SHP77 treated with DMSO at 0.1 percent for 48 hours (cell line): ENCODE data around the gene C10orf71.

ENCODE experiments used
- DNase-seq: peaks from one replicate; lab custom pipeline; 2025; lab: John Stamatoyannopoulos, UW

The C10orf71 gene

DNA sequence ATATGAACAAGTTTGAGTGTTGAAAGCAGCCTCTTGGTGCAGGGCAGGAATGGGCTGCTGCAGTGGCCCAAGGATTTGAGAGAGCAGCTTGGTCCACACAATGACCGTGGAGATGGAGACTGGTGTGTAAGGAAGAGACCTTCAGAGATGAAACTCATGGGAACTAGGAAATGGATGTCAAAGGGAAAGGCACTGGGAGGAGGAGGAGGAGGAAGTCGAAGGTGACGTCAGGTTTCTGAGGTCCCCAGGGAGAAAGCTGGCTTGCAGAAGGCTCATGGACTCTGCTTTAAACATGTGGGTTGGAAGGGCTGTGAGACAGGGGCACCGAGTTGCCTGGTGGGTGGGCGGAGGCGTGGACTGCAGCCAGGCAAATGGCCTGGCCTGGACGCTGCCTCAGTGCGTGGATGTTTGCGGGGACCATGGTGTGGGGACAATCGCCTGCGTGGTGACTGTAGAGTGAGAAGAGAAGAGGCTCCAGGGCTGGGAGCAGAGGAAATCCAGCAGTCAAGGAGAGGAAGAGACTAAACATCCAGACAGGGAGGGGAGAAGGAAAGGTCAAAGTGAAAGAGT, 14.6 kb downstream of the C10orf71 start:
- DNase-seq, result no peak

DNA sequence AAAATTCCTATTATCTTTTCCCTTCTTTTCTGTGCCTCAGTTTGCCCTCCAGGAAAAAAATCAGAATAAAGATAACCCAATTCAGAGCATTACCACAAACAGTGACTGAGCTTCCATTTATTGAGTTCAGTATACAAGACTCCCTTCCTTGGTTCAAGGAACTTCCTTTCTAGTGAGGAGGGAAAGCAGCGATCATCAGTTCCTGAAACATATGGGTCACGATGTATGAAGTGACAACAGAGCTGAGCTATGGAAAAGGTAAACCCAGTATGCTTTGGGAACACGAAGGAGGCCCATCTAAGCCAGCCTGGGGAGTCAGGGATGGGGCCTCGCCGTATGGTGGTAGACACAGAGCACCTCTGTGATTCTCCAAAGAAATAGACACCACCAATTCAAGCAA, 15.8 kb downstream of the C10orf71 start:
- DNase-seq, result no peak

DNA sequence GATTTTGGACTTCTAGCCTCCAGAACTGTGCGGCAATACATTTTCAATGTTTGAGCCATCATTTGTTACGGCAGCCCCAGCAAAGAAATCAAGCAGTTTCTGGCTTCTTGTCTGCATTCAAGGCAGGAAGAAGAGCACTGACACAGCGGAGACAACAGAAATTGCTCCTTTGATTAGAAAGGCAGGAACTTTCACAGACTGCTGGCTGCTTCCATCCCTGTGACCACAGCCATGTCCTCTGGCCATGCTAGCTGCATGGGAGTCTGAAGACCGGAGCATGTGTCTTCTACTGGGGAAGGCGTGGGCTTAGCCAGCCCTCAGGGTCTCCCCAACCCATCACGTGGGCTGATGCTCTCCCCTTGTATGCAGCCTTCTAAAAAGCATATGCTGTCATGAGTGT, 19.1 kb downstream of the C10orf71 start:
- no peak for DNase-seq

DNA sequence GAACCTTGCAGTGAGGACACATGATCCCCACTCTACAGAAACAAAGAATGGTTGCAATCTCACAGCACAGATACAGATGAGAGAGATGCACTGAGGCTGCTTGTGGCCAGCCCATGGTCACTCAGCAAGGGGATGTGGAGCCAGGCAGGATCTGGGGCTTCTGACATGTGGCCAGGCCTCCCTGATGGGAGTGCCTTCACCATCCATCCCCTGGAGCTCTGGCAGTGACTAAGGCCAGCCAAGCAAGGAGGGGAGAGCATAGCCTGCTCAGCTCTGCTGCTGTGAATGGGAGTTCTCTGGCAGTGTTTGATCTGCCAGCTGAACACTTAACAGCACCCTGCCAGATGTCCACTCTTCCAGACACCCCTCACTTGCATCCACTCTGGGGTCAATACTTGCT, 19.8 kb downstream of the C10orf71 start:
- DNase-seq, result no peak

DNA sequence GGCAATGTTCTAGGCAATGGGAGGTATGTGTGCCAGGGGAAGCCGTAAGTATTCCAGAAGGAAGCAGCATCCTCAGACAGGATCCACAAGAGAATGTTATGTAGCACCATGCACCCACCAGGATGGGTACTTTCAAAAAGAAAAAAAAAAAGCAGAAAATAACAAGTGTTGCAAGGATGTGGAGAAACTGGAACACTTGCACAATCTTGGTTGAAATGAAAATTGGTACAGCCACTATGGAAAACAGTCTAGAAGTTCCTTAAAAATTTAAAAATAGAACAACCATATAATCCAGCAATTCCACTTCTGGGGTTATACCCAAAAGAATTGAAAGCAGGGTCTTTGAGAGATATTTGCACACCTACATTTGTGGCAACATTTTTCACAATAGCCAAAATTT, 20.2 kb downstream of the C10orf71 start:
- DNase-seq, result no peak

DNA sequence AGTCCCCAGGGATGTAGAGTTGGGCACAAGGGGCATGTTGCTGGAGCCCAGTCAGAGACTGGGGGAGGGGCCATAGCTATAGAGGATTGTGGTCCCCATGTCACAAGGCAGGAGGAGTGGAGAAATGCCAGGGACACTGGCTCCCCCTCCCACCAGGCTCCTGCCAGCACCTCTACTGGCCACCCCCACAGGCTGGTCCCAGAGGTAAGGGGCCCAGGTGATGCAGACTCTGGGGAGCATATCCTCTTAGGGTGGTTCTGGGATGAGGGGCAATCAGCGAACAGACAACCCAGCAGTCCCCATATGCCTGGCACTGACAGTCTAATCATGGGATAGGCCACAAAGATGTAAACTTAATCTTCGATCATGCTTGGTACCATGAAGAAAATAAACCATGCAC, 21.2 kb downstream of the C10orf71 start:
- DNase-seq, result no peak

DNA sequence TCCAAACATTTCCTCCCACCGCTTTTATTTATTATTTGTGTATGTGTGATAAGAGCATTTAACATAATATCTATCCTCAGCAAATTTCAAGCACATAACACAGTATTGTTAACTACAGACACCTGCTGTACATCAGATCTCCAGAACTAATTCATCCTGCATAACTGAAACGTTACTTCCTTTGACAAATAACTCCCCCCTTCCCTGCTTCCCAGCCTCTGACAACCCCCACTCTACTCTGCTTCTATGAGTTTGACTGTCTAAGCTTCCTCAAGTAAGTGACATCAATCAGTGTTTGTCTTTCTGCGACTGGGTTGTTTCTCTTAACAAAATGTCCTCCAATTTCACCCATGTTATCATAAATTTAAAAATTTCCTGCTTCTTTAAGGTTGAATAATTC, 22.1 kb downstream of the C10orf71 start:
- no peak for DNase-seq

DNA sequence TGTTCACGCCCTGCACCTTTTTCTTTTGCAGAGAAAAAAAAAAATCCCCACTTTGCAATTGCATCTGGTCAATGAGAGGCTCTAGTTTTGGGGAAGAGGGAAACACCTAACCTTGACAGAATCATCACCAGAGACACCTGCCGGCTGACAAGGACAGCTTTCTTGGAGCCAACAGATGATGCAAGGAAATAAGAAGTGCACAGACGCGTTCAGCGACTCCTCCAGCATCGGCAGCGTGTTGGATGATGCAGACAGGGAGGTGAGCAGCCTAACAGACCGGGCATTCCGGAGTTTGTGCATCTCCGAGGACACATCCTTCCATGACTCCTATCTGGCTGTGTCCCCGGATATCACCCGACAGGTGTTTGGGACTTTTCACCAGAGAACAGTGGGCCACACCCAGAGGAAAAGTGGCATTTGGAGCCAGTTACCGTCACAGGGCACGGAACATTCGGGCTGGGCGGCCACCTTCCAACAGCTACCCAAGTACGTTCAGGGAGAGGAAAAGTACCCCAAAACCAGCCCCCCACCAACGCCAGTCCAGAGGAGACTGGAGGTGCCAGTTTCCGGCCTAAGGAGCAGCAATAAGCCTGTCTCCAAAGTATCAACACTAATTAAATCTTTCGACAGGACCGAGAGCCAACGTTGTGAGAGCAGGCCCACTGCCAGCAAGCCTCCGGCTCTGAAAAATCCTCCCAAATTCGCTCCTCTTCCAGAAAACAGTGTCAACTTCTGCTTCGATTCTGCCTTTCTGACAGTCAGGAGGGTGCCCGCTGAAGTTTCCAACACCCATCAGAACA, 23.6 kb downstream of the C10orf71 start:
- no peak for DNase-seq

DNA sequence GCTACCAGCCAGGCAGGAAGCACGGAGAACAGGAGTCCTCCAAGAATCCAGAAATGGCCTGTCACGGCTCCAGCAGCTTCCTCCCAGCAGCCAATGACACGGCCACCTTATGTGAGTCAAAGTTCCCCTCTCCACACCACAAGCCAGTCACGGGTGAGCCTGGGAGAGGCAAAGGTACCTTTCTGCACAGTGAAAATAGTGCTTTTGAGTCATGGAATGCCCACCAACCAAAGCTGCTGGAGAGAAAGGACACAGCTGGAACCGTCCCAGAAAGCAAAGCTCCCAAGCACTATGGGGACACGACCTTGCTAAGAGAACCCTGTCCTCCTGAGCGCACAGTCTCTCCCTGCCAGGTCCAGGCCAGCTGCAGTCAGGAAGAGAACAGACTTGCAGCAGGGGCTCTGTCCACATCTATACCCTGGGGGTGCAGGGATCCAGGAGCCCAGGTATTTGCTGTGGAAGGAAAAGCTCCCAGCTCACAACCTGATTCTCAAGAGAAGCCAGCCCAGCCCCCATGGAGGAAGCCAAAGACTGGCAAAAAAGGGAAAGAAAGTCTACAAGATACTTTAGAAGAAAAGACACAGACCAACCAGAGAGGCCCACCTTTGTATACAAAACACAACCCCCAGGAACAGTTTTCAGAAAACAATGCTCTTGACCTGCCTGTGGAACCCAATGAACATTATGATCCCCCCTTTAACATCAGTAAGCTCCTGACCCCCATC, 24.4 kb downstream of the C10orf71 start:
- no peak for DNase-seq

DNA sequence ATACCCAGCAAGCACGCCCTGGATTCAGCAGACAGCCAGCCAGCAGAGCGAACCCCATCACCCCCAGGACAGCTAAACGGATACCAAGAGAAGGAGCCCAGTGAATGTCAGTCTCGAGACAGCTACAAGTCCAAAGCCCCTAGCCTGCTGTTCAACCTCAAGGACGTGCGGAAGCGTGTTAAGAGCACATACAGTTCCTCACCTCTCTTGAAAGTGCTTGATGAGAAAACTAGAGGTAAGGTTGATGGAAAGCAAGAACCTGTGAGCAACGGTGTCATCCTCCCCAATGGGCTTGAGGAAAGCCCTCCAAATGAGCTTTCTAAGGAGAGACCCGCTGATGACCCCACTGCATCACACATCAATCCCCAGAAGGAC, 24.9 kb downstream of the C10orf71 start:
- DNase-seq, result no peak

DNA sequence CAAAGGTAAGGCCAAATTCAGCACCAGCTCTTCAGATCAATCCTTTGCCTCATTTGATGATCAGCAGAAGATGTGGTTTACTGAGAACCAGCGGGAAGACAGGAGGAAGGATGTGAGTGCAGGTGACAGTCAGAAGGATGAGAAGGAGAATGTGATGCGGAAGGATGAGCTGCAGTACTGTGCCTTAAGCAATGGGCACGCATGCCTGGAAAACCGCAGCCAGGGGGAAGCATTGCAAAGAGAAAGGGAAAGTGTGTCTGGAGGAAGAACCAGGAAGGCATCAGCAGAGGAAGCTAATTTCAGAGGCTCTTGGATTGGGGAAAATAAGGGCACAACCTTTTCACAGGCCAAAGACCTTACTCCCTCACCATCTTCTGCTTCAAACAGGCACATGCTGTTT, 25.7 kb downstream of the C10orf71 start:
- DNase-seq, result no peak

DNA sequence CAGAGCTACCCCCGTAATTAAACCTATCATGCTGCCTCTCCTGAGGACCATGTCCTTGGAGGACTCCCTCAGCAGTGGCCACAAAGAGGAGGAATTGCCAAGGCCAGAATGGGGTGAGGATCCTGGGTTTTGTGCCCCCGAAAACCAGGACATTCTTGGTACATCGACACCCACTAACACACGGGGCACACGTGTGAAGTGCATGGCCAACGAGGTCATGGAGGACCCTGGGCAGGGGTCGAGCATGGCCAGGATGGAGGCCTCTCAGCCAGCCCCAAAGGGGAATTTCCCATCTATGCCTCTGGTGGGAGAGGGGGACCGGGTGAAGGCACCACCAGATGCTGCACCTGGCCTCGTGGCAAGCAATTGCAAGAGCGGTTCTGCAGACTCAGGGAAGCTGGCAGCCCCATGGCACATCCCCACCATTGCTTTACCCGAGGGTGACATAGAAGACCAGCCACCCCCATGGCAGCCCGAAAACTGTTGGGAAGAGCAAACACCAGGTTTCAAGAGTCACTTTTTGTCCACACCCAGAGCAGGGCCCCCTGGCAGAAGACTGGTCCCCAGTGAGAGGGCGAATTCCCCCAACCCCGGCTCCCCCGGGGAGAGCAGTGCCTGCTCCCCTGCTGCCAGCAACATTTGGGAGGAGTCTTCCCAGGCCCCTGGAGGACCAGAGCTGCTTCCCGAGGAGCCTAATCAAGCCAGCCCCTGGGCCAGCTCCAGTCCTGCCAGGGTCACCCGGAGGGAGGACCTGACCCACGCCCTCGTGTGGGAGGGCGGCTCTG, 26.4 kb downstream of the C10orf71 start:
- no peak for DNase-seq

DNA sequence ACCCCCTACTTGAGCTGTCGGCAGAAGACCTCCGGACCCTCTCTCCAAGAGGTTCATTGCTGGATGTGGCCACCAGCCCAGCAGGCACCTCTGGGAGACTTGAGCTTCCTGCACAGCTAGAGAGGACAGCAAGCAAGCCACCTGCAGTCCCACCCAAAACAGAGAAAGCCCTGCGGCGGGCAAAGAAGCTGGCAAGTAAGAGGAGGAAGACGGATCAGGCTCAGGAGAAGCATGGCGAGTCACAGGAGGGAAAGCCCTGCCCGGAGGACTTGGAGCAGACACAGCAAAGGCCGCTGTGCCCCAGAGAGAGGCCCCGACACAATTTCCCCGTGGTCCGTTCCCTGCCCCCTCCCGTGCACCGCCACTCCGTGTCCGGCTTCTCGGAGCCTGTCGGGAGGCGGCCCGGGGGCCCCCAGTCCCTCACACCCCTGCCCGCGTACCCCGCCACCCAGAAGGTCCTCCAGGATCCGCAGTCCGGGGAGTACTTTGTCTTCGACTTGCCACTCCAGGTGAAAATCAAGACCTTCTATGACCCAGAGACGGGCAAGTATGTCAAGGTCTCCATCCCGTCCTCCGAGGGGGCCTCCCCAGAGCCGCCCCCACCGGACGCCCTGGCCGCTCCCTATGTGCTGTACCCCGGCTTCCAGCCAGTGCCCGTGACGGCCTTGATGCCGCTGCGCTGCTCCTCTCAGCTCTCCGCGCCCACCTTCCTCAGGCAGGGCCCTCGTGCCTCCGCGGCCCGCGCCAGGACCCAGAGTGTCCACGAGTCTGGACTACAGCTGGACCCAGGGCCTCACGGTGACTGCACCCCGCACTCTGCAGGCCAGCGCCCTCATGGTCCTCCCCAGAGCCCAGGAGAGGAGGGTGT, 27.2 kb downstream of the C10orf71 start:
- no peak for DNase-seq

DNA sequence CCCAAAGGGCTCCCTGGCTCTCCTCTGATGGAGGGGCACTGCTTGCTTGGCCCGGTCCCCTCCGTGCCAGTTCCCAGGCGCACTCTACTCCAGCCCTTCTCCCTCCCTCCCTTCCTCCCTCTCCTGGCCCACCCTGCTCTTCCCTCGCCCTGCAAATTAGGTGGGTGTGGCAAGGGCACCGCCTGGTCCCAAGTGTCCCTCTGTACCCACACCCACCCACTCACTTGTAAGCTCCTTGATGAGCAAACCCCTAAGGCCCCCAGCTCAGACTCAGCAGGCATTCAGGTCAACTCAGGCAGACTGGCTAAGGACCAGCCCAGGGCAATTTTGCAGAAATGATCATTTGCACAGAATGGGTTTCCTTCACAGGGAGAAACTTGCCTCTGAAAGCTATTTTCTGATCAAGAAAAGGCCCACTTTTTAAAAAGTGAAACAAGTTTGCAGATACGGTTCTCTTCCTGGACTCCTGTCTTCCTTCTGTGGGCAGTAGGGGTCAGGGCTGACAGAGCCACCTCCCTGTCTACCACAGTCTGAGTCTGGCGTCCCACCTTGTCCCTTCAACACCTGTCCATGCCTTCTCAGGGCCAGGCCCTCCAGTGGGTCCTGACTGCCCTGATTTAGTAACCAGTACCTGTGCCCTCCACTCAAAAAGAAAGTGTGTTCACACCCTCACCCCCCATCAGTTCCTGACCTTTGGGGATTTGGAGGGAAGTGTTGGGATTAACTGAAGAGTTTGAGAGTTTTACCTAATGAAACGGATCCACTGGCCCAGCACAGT, 28.3 kb downstream of the C10orf71 start:
- no peak for DNase-seq

DNA sequence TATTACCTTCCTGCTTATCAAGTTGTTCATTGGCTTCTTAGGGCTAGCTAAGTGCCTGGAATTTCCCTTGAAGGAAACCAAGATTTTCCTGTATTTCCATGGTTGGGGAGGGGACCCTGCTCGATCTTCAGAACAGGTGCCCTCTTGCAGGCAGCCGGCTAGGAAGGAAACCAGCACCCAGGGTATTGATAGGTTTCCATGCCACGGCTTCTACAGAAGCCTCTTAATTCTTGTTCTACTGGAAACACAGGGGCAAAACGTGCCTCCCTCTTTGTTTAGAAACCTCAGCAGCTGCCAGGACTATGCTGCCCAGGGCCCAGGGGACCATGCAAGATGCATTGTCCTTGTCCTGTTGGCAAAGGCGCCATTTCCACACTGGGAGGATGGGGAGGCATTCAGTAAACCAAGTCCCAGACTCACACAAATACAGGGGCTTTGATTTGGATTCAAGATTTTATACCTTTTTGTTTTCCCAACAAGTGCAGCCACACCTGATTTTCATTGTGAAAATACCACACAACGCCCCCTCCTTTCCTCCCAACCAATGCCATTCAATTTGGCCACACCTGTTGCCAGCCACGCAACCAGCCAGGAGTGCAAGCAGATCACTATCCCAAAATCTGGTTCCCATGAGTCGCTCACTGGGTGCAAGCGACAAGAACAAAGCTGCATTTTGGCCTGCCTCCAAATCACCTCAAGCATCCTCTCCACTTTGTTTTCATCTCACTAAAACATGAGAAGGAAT, 29.6 kb downstream of the C10orf71 start:
- DNase-seq, result no peak

DNA sequence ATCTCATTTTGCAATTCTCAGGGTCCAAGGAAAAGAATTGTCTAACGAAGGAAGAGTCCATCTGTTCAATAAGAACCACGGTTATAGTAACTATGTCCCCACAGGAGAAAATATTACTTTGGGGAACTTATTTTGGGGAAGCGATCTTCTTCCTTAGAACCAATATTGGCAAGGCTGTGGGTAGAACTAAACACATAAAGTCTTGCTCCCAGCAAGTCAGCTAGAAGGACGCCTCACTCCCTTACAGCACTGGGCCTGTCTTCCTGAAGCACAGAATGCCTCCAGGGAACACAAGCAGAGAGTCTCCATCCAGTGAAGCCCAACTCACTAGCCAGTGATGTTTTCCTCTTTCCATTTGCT, 30.2 kb downstream of the C10orf71 start:
- no peak for DNase-seq

DNA sequence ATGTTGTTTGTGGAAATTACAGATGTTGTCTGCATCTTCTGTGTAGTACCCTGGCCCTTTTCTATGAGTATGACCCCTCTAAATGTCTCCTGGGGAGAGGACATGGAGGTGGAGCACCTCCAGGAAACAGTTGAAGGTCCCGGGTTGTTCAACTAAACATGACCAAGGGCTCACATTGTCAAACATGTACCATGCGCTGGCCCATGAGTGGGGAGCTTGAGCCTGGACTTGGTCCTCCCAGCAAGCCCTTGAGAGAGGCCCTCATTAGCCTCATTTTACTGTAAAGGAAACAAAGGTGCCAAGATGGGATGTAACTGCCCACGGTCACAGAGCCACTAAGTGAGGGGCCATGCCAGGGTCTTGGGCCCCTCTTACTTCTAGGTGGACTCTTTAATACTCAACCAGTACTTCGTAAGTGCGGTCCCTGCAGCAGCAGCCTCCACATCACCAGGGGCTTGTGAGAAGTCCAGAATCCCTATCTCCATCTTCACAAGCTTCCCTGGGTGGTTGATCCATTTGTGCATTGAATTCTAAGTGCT, 31.2 kb downstream of the C10orf71 start:
- no peak for DNase-seq

DNA sequence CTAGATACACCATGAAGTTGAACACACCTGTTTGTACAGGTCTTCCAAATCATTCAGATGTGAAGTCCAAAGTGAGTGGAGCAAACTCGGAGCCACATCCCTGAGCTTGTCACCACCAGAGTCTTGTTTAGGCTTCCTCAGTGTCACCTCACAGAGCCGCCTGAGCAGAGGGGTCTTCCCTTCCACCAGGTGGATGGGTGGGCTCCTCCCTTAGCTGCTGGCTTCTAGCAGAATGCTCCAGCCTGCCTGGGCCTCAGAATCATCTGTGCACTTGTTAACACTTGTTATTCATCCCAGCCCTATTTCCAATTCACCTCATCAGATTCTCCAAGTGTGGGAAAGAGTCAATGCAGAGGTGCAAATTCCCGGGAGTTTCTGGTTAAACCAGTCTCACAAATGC, 32.5 kb downstream of the C10orf71 start:
- DNase-seq, result no peak

DNA sequence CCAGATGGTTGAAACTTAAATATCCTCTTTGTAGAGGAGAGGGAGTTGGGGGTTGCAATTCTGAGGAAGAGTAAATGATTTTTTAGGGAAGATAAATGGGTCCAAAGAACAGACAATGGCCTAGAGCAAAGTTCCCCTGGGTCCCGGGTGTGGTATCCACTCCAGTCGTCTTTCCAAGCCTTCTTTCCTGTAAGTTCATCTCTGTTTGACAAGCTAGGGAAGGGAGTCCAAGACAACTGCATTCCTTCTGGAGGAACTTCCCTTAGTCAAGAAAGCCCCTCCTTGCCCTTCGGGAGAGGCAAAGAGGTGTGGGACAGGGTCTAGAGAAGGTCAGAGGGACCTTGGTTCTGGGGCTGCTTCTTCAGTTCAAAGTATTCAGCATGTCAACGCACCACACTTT, 33.4 kb downstream of the C10orf71 start:
- DNase-seq, result no peak

DNA sequence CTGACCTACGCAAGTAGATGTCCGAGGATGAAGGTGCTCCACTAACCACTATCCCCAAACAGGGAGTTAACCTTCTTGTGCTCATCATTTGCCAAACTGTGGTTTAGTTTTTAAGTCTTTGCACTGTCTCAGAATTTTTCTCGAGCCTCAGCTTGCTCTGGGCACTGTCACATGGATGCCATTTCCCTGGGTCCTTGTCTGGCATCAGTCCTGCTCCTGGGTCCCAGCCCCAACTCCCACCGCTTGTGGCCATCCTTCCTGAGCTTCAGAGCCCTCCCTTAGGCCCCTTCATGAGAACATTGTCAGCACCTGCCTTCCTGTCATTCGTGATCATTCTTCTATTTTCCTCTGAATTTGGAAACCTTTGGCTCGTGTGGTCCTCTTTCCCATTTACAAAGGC, 33.8 kb downstream of the C10orf71 start:
- no peak for DNase-seq
